Measurements from ENCODE around the gene SERPINA12.

SERPINA12 gene

DNA sequence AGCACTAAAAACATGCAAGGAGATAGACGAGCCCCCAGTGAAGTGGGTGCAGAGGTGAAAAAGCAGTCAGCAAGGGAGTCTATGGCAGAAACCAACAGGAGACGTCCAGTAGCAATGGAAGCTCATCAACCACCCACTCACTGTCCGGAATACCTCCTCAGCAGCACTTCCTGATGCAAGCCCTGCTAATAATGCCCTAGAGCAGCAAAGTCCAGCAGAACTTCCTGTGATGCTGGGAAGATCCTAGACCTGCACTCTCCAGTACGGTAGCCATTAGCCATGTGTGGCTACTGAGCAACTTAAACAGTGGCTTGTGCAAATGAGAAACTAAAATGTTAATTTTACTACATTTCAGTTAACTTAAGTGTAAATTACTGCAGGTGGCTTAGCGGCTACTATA, 44.2 kb downstream of the SERPINA12 start:
- no peak for DNase-seq (ENCODE audit: low read depth, low spot score)

DNA sequence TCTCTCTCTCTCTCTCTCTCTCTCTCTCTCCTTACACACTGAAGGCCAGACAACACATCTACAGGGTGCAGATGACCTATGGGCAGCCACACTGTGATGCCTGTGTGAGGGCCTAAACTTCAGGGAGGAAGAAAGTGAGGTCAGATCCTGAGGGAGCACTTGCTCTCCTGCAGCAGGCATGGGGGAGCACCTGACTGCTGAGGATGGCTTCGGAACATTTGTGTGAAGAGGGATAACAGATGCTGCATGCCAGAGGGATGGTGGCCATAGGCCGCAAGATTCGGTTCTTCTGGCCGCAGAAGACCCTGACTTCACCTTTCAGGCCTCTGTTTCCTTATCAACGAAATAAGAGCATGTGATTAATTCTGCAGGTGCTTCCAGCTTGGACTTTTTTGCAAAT, 45.0 kb downstream of the SERPINA12 start:
- DNase-seq (ENCODE audit: low read depth, low spot score) = no peak

DNA sequence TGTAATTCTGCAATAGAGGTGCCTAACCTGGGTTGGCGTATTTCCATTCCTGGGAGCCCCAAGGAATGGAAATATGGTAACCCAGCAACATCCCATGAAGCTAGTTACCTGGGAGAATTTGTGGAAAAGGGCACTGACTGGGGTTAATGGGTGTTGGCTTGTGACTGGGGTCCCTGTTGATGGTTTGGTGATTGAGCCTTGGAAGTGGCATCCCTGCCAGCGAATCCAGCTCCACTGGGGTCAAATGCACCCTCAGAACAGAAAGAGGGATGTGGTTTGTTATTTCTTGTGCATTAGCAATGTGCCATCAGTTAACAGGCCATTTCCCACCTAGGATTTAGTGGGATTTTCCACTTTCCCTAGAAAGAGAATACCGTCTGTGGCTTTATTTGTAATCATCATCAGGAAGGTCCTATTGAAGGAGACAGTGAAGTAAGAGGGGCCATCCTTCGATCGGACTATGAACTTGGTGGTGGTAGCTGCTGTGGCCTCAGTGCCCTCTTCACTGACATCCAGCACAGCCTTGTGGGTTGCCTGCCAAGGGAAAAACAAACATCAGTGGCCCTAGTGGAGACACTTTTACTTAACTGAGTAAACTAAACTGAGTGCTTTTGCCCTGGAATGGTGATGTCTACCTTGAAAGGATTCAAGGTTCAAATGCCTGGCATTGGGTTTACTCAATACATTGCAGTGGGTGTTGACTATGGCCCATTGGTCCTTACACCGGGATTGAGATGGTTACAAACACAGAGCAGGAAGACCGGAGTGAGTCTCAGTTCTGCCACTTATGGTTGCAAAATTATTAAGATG, 46.3 kb downstream of the SERPINA12 start:
- no peak for DNase-seq (ENCODE audit: low read depth, low spot score)

DNA sequence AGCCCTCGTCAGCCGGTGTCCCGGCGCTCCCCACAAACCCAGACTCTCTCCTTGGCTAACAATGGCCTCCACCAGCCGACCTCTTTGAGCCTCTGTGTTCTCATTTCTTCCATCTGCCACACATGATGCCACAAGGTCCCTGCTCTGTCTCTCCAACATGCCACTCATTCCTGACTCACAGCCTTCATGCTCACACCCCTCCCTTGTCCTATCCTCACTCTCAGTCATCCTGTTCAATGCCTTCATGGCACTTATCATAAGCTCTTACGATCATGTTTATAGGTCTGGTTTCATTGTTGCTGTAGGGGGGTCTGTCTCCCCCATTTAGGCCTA, 47.1 kb downstream of the SERPINA12 start:
- DNase-seq (ENCODE audit: low read depth, low spot score) = no peak

DNA sequence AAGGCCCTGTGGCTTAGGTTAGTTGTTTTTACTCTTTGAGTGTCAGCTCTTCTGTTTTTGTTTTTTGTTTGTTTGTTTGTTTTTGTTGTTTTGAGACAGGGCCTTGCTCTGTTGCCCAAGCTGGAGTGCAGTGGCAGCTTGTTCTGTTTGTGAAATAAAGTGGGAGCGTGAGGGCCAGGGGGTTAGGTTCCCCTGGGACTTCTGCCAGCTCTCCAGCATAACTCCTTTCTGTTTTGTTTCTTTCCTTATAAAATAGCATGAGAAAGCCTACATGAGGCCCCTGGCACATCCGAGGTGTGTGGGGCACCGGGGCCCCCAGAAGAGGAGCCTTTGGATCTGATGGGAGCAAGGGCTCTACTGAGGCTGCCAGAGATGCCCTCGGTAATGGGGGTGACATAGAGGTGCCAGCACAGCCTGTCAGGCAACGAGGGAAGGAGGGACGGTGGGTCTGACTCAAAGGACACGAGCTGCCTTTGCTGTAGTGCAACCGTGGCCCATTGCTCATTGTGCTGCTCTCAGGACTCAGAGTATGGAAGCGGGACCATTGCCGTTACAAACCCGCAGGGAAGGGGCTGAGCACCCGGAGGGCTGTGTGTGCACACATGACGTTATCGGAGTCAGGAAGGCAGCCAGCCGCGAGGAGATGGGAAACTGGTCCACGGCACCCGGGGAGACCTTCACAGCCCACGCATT, 47.6 kb downstream of the SERPINA12 start:
- DNase-seq (ENCODE audit: low read depth, low spot score) = no peak

DNA sequence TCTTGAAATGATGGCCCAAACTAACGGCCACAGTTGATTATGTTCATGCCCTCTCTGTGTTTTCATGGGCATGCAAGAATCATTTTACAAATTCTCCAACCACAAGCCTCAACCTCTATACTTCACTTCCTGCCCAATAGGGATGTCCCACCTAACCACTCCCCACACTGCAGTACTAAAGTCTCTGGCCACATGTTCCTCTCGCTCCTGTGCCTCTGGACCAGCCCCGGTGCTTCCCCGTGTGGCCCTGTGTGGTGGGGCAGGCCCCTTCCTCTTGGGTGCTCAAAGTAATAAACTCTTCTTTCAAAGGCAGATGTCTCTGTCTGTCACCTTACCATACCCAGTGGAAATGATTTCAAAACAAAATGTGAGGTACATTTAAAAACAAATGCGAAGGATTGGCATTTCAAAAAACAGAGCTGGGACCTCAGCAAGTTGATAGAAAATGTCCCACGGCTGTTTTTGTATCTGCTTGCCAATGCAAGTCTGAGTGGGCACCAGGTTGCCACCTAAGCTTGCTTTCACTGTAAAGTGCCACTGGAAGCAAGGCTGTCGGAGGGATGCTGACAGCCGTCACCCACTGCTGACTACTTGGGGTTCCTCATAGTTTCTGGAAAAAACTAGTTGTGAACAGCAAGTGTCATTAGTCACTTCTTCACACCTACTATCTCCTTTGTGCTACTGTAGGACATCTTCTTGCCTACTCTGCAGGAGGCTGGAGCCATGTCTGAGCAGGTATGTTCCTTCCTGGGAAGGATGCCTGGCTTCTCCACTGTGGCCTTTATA, 48.4 kb downstream of the SERPINA12 start:
- DNase-seq (ENCODE audit: low read depth, low spot score) = no peak

DNA sequence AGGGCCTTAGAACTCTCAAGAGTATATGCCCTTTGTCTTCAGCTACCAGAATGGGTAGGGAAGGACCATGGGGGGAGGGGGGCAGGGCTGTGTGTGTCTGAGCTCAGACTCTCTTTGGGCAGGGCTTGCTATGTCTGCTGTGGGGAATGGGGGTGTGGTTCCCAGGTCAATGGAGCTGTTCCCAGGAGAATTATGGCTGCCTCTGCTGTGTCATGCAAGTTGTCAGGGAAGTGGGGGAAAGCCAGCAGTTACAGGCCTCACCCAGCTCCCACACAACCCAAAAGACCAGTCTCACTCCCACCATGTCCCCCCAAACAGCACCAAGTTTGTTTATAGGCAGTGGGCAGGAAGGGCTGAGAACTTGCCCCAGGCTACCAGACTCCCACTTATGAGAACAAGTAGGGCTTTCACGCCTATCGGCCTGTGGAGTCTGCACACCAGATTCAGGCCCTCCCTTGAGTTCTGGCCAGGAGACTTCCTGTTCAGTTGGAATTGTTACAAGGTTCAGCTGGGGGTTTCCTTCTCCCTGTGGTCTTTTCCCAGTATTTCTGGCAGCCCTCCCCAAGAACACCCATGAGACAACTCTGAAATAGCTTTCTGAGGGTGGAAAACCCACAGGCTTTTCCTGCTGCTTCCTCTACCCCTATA, 50.6 kb downstream of the SERPINA12 start:
- DNase-seq (ENCODE audit: low read depth, low spot score) = no peak

DNA sequence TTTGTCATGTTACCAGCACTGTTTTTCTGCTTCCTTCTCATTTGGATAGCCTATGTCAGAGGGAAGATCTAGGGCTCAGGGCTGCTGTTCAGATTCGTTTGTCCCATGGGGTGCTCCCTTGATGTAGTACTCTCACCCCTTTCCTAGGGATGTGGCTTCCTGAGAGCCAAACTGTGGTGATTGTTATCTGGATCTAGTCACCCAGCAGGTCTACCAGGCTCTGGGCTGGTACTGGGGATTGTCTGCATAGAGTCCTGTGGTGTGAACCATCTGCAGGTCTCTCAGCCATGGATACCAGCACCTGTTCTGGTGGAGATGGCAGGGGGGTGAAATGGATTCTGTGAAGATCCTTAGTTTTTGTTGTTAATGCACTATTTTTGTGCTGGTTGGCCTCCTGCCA, 51.2 kb downstream of the SERPINA12 start:
- no peak for DNase-seq (ENCODE audit: low read depth, low spot score)

DNA sequence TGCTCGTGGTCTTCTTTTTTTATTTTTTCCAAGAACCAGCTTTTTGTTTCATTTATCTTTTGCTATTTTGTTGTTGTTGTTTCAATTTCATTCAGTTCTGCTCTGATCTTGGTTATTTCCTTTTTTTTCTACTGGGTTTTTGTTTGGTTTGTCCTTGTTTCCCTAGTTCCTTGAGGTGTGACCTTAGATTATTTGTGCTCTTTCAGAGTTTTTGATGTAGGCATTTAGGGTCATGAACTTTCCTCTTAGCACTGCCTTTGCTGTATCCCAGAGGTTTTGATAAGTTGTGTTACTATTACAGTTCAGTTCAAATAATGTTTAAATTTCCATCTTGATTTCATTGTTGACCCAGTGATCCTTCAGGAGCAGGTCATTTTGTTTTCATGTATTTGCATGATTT, 53.3 kb downstream of the SERPINA12 start:
- no peak for DNase-seq (ENCODE audit: low read depth, low spot score)

DNA sequence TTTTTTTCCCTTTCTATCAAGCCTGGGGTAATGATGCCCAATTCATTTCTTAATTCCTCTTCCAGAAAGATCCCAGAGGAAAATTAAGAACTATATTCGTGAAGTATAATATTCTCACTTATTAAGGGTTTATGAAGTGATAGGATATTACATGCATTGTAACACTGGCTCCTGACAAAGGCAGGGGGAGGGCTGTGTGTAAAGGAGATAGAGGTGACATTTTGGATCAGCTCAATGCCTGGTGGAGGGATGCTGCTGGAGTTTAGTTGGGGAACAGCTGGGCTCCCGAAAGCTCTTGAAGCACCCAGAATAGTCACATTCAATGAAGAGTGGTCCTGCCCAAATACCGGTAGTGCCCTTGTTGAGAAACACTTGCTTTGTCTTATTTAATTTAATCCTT, 57.4 kb downstream of the SERPINA12 start:
- no peak for DNase-seq (ENCODE audit: low read depth, low spot score)

DNA sequence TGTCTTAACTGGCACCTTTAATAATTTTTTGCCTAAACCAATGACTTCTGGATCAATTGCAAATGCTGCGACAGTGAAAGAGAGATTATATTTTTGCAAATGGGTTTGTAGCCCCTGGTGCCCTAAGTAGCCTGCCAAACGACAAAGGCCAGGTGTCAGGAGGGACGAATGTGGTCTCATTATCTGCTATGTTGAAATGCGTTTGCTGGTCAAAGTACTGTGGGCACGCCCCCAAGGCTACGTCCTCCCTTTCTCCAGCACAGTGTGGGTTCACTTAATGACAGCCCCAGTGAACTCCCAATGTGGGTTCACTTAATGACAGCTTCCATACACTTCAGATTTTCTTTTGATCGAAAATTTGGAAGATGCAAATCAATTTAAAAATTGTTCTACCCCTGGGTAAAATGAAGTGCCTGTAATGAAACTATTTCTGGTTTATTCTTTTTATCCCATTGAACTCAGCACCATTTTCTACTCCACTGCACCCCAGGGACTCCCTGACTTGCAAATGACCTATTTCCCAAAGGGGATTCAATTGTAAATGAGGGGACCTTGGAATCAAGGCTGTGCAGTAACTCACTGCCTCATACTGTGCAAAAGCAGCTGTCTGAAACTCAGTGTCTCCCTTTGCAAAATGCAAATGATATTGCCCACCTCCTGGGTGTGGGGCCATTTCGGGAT, 58.0 kb downstream of the SERPINA12 start:
- peak; percentile 40 for DNase-seq (ENCODE audit: low read depth, low spot score)

DNA sequence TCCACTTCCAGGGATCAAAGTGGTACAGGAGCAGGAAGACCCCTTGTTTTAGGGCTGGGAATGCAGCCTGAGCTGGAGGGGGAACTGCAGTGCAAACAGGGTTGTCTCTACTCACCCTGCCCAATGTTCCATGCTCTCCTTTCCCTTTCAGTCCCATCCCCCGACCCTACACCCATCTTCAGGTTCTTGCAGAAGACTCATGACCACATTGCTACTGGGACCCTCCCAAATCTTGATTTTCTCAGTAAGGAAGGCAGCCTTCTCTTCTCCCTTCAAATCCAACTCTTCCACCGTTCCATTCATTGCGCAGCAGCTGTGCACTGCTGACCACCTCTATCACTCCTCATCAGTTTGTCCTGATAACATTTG, 58.6 kb downstream of the SERPINA12 start:
- no peak for DNase-seq (ENCODE audit: low read depth, low spot score)

DNA sequence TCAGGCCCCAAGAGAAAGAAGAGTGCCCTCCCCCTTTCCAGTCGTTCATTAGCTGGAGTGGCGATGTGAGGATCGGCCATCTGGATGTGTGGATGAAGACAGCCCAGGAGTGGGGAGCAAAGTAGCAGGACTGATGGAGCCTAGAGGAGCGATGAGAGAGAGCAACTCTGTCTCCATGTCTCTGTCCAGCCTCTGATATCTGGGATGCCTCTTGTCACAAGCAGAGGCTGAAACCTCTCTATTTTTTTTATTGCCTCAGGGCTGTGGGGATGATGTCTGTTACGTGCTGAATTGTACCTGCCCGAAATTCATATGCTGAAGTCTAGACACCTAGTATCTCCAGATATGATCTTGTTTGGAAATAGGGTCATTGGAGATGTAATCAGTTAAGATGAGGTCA, 59.3 kb downstream of the SERPINA12 start:
- no peak for DNase-seq (ENCODE audit: low read depth, low spot score)

DNA sequence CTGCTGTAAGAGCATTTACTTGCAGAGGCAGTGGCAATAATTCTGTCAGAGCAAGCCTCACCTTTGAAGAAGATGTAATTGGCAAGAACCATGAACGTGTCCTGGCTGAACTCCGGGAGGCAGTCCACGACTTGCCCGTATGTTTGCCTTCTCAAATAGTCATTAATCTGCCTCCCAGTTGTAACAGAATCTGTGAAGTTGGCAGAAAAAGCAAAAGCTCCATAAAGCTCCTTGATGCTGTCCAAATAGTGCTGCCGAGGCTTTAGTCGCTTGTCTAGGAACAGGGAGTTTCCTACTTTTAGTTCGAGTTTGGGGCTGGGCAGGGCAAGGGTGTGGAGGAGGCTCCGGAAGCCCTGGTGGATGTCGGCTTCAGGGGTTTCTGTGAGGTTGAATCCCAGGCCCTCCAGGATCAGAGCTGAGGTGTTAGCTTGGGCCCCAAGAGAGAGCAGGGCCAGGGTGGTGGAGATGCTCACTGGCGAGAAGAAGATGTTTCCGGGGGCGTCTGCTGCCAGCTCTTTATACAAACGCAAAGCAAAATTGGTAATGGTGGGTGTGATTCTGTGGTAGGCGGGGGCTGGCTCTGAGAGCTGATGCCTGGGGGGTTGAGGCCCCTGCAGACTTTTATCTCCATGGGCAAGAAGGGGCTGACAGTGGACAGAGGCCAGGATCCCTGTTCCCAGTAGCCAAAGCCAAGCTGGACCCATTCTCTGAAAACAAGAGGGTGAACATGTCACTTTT, 61.0 kb downstream of the SERPINA12 start:
- no peak for DNase-seq (ENCODE audit: low read depth, low spot score)

DNA sequence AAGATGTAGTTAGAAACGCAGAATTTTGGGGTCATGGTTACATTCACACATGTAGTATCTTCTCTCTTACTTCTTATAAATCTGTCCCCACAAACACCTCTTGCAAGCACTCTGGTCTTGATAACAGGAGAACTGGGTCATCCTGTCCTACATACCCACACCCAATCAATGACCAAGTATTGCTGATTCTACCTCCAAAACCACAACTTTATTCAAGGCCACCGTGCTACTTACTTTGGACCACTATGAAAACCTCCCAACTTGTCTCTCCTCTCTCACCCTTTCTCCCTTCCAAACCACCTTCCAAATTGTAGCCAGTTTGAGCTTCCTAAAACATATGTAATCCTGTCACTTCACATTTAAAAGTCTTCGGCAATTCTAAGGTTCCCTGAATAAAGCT, 62.1 kb downstream of the SERPINA12 start:
- DNase-seq (ENCODE audit: low read depth, low spot score) = no peak

DNA sequence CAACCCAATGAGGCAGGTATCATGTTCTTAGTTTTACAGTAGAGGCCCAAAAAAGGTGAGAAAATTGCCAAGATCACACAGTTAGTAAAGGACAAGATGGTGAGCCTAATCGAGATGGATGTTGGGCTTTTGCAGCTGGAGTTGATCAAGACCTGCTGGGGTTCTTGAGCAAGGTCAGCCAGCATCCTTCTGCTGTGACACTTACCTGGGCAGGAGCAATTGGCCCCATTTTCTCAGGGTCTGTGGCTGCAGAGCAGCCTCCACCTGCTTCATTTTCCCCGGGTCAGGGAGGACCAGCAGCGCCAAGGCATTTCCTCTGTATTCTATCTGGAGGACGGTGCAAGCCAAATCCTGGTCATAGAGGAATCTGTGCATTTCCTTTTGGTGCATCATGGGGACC, 63.1 kb downstream of the SERPINA12 start:
- DNase-seq (ENCODE audit: low read depth, low spot score) = no peak

DNA sequence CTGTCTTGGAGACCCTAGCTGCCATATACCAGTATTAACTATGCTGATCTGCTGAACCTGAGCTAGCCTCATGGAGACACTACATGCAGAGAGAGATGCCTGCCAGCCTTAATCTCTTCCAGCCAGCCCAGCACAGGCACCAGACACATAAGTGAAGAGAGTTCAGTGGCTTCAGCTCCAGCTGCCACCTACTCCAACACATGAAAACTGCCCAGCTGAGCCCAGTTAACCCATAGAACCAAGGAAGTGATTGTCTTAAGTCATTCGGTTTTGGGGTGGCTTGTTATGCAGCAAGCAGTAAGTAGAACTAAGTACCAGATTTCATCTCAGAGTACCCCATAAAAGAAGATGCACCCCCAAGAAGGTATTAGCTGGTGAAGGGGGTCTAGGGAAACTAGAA, 64.3 kb downstream of the SERPINA12 start:
- DNase-seq (ENCODE audit: low read depth, low spot score) = no peak

DNA sequence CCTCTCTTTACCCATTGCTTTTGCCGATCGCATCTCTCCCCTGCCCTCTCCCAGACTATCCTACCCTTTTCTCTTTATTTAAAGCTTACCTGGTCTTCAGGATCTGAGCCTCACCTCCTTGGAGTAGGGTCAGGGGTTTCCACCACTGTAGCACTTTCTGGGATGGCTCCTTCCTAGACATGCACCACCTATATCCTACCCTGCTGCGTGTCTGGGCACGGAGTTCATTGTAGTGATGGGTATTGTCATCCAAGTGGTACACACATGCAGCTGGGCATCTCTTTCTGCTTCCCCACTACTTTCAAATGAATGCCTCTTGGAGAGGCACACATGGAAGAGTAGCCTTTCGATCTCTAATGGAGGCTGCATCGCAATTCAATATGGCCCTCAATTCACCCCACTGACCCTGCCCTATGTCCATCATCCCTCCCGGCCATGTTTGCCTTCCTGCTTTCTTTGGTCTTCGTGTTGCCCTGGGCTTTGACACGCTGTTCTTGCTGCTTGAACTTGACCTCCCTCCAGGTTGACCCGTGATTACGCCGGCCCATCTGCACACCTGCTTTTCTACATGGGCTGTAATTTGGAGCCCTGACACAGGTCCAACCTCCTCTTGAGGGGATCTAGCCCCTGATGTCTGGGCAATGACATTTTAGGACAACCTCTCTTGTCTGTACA, 67.6 kb downstream of the SERPINA12 start:
- no peak for DNase-seq (ENCODE audit: low read depth, low spot score)

DNA sequence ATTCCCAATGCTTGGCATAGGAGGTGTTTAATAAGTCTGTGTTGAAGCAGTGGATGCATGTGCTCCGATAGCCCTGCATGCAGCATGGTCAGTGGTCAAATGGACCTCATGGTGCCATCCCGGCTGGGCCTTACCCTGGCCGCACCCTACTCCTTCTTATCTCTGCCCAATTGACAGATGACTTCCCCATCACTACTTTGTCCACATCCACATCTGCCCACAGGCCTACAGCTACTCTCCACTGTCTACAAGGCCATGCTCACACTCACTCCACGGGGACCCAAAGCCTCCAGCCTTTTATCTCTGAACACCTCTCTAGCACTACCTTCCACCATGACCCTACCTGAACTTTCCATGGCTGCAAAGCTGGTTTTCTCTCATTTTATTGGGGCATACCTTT, 68.1 kb downstream of the SERPINA12 start:
- DNase-seq (ENCODE audit: low read depth, low spot score) = no peak

DNA sequence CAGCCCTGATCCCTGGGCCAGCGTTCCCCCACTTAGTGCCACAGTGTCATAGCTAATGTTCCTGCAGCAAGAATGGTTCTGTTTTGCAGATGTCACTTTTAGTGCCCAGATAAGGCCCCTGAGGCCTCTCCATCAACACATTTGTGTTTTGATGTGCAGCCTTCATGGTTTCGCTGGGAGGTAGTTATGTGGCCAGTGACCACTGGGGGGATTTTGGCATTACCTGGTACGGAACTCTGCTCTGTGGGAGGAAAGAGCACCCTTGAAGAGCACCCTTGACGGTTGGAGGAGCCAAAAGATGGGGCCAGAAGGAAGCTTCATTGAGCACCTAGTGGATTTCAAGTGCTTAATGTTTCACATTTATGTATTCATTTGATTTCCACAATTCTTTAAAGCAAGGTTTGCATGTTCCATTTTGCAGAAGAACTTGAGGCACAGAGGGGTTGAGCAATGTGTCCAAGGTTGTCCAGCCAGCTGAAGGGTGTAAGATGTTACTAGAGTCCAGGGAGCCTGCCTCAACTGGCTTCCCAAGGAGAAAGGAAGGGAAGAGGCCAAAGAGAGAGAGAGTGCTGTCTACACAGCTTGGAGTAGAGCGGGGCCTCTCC, 69.7 kb downstream of the SERPINA12 start:
- DNase-seq (ENCODE audit: low read depth, low spot score) = no peak

Measured in iPS DF 19.7 (cell line).